ENCODE data around the gene MMEL1.

GRCh38 chr1:2641381-2642130 lies 8.7 kb upstream of the MMEL1 start:
- TF ChIP-seq, protein P1, sequence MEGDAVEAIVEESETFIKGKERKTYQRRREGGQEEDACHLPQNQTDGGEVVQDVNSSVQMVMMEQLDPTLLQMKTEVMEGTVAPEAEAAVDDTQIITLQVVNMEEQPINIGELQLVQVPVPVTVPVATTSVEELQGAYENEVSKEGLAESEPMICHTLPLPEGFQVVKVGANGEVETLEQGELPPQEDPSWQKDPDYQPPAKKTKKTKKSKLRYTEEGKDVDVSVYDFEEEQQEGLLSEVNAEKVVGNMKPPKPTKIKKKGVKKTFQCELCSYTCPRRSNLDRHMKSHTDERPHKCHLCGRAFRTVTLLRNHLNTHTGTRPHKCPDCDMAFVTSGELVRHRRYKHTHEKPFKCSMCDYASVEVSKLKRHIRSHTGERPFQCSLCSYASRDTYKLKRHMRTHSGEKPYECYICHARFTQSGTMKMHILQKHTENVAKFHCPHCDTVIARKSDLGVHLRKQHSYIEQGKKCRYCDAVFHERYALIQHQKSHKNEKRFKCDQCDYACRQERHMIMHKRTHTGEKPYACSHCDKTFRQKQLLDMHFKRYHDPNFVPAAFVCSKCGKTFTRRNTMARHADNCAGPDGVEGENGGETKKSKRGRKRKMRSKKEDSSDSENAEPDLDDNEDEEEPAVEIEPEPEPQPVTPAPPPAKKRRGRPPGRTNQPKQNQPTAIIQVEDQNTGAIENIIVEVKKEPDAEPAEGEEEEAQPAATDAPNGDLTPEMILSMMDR (IDR thresholded peaks at IDR 0.05; ENCODE audit: poor library complexity): no peak
- TF ChIP-seq EZH2 (IDR thresholded peaks at IDR 0.05; ENCODE audit: borderline replicate concordance) (no peak), EZH2phosphoT487 (IDR thresholded peaks at IDR 0.05; ENCODE audit: low read depth, severe bottlenecking, unreplicated experiment) (no peak)

Measured in hepatocyte (in vitro differentiated cells).